Measurements from ENCODE around the gene GCN1. TPM values are rescaled to one million over a fixed set of nuclear protein-coding genes. Genes with fewer than 3 reads are reported as not detected.
A peak's percentile ranks its signal among the peaks of the same experiment; 100 is the strongest.

Gene GCN1
- total and polyA plus RNA-seq, 11 donors, result 7.2 to 51.7 (median 33.7) TPM

DNA sequence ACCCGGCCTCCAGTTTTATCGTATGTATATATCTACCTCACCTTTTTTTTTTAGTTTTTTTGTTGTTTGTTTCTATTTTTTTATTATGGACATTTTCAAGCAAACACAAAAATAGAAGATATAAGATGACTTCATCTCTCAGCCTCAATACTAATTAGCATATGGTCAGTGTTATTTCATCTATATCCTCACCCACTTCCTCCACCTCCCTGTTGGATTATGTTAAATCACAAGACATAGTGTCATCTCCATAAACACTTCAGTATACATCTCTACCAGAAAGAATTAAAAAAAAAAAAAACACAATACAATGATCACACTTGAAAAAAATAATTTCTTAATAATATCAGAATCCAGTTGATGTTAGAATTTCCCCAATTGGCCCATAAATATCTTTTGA, 112.9 kb downstream of the GCN1 start:
- intact Hi-C loops (cut with DNase I), result no loop called here
- Histone ChIP-seq H3K9me3 (no peaks in the 10 kb centered on the region), H3K4me1 (peaks cover 0 to 10% (median 5%) of the 10 kb centered on the region in 12 donors), H3K27ac (no peak overlapping the region), H3K27me3 (no peaks in the 10 kb centered on the region), H3K36me3 (no peaks in the 10 kb centered on the region), H3K4me3 (no peak overlapping the region)
- TF ChIP-seq, protein P1, sequence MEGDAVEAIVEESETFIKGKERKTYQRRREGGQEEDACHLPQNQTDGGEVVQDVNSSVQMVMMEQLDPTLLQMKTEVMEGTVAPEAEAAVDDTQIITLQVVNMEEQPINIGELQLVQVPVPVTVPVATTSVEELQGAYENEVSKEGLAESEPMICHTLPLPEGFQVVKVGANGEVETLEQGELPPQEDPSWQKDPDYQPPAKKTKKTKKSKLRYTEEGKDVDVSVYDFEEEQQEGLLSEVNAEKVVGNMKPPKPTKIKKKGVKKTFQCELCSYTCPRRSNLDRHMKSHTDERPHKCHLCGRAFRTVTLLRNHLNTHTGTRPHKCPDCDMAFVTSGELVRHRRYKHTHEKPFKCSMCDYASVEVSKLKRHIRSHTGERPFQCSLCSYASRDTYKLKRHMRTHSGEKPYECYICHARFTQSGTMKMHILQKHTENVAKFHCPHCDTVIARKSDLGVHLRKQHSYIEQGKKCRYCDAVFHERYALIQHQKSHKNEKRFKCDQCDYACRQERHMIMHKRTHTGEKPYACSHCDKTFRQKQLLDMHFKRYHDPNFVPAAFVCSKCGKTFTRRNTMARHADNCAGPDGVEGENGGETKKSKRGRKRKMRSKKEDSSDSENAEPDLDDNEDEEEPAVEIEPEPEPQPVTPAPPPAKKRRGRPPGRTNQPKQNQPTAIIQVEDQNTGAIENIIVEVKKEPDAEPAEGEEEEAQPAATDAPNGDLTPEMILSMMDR (IDR thresholded peaks at IDR 0.05), result no peak
- no peak for TF ChIP-seq POLR2A (IDR thresholded peaks at IDR 0.05)
- DNase-seq (no peak), ATAC-seq (no peak)
- 94 to 97% (median 96%) methylated on average over 2 of the region's 2 CpGs for WGBS, 4 donors

DNA sequence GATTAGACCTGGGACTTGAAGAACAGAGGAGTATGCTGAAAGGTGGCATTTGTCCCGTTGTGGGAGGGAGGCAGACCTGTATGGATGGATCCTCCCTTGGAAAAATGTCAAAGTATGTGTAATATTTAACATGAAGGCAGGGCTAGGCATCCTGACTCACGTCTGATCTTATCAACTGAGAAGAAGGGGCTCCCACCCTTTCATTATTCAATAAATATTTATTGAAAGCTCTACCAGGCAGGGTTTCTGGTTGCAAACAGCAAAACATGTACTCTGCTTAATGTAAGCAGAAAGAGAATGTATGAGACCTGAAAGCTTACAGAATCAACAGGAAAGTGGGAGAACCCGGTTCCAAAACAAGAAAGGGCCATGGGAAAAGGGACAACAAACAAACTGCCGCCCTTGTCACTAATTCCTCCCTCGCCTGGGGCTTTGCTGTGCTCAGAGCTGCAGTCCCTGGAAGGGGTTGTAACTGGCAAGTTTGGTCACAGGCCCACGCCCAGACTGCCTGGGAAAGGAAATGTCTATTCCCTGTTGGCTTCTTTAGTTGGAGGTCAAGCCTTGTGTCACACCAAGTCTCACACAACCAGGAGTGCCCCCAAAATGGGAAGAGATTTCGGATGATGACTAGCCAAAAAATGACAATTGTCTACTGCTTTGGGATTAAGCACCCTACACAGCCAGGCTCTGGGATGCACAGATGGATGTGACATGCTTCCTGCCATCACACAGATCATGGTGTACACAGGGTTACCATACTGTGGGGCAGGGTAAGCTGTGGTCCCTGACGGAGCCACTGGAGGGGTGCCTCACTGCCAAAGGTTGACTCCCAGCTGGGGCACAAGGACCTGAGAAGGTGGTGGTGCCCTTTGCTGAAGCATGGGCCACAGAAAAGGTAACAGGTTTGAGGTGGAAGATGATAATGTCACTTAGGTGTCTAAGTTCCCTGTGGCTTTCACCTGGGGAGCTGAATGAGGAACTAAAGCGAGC, 114.8 kb downstream of the GCN1 start:
- DNase-seq, result peak in 2 of 5 donors; percentile 23 to 28
- H3K27me3 ChIP-seq, result peaks cover 0 to 3% (median 0%) of the 10 kb centered on the region in 9 donors

DNA sequence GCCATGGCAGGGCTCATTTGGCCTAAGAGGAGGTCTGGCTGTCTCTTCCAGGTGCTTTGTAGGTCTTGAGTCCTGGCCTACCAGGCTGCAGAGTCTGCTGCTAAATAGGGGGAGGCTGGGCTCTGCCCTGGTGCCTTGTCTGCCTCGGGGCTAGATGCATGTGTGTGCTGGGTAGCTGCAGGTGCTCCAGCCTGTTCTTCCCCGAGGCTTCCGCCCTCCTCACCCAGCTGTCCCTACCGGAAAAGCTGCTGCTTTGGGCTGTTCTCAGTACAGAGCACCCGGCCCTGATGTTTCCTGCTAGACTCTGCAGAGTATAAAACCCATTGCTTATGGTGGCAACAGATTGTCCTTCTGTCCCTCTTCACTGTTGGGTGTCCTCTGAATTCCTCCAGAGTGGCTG, 115.6 kb downstream of the GCN1 start:
- no peak for TF ChIP-seq POLR2A (IDR thresholded peaks at IDR 0.05)
- TF ChIP-seq, protein P1 (IDR thresholded peaks at IDR 0.05), result no peak
- Histone ChIP-seq H3K36me3 (no peaks in the 10 kb centered on the region), H3K27ac (peak overlapping the region in 3 of 12 donors; percentile 11 to 29 (median 27)), H3K9me3 (no peaks in the 10 kb centered on the region), H3K4me1 (peaks cover 0 to 7% (median 0%) of the 10 kb centered on the region in 12 donors), H3K4me3 (no peak overlapping the region), H3K27me3 (peaks cover 0 to 4% (median 0%) of the 10 kb centered on the region in 9 donors)
- intact Hi-C loops (cut with DNase I), result no loop called here
- 52 to 71% (median 68%) methylated on average over 2 to 5 of the region's 5 CpGs for WGBS, 4 donors
- DNase-seq (peak in 1 of 5 donors; percentile 7), ATAC-seq (peak in 2 of 4 donors; percentile 11 to 62)

More for the DNA sequence above, 114.8 kb downstream of the GCN1 start:
- no peak overlapping the region for H3K4me3 ChIP-seq
- 56 to 67% (median 58%) methylated on average over 9 of the region's 9 CpGs for WGBS, 4 donors
- no peaks in the 10 kb centered on the region for H3K36me3 ChIP-seq
- intact Hi-C loops (cut with DNase I), result no loop called here
- no peak for TF ChIP-seq POLR2A (IDR thresholded peaks at IDR 0.05)
- TF ChIP-seq, protein P1 (IDR thresholded peaks at IDR 0.05), result no peak
- H3K9me3 ChIP-seq, result no peaks in the 10 kb centered on the region
- peak in 2 of 4 donors; percentile 12 to 20 for ATAC-seq
- H3K4me1 ChIP-seq, result peaks cover 0 to 6% (median 0%) of the 10 kb centered on the region in 12 donors
- peak overlapping the region in 3 of 12 donors; percentile 11 to 29 (median 27) for H3K27ac ChIP-seq

DNA sequence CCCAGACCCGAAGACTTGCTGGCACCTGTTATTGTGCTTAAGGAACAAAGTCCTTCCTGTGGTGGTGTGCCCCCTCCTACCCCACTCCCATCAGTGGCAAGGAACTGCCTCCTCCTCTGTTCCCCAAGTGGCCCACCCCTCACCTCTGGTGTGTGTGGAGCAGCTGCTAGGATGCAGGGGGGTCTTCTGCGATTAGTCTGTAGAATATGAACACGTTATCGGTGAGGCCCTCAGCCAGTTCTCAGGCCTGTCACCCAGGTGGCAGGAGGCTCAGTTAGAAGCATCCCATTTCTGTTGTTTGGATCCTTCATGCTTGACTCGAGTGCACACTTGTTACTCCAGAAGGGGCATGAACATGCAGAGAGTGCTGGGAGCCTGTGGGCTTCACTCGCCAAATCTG, 117.3 kb downstream of the GCN1 start:
- ATAC-seq, result no peak
- Histone ChIP-seq H3K9me3 (no peaks in the 10 kb centered on the region), H3K27ac (no peak overlapping the region), H3K4me1 (peaks cover 0 to 7% (median 0%) of the 10 kb centered on the region in 12 donors), H3K27me3 (peaks cover 0 to 4% (median 0%) of the 10 kb centered on the region in 9 donors), H3K36me3 (no peaks in the 10 kb centered on the region), H3K4me3 (no peak overlapping the region)
- TF ChIP-seq, protein P1 (IDR thresholded peaks at IDR 0.05), result no peak
- TF ChIP-seq POLR2A (IDR thresholded peaks at IDR 0.05), result no peak
- WGBS, 4 donors, result 87 to 93% (median 90%) methylated on average over 6 of the region's 6 CpGs
- DNase-seq, result no peak
- intact Hi-C loops (cut with DNase I), result no loop called here

Data from heart left ventricle (tissue), 16 donors.